GM12875 (cell line): ENCODE results near the gene EIF2B2.

ENCODE experiments used
- H3K4me3 ChIP-seq: one replicate; pipeline ENCODE4 v1.5.1; 2011; ENCODE audit warnings: low read depth, low read length, control low read depth
- CTCF ChIP-seq: IDR thresholded peaks from 2 replicates; pipeline ENCODE4 v1.5.1; 2011; ENCODE audit warnings: low read depth, mild to moderate bottlenecking, control low read depth, inconsistent platforms, low read length, moderate library complexity, borderline replicate concordance; ENCODE audit not compliant: insufficient read depth

The EIF2B2 gene

GRCh38 chr14:75059642-75060041 is 56.9 kb downstream of the EIF2B2 start:
- H3K4me3 ChIP-seq: no peak overlapping the region
- TF ChIP-seq CTCF: no peak

- H3K4me3 ChIP-seq: no peak overlapping the region
- no peak for TF ChIP-seq CTCF
Measured at GRCh38 chr14:75060420-75060819, 57.7 kb downstream of the EIF2B2 start.
